Sciatic nerve (tissue), 2 donors: Measurements from ENCODE around the gene DDIT3. TPM values are rescaled to one million over a fixed set of nuclear protein-coding genes. Genes with fewer than 3 reads are reported as not detected.
A peak's percentile ranks its signal among the peaks of the same experiment; 100 is the strongest.
"Not testable (repeated sequence)": the region's sequence is repeated elsewhere in the genome, so short reads cannot be mapped to it uniquely, and the experiment has no call there.

Experiments
- ATAC-seq: fragments of 200-7000 bp; cut with Tn5 transposase; one replicate; pipeline ENCODE4 v1.9.1; 2020; ENCODE audit warnings: mild to moderate bottlenecking, moderate library complexity
- DNase-seq: peaks from one replicate; pipeline ENCODE4 v3.0.0-alpha.2; 2020; ENCODE audit warnings: low spot score
- intact Hi-C: fragments of 100-400 bp; cut with DNase I; formaldehyde crosslinking; loops from one replicate; pipeline ENCODE4 v1.14.2; 2022
- total RNA-seq: library from RNA; stranded (reverse); fragmentation: NEBNext Ultra II Directional; extraction: Animal tissue kit (Norgen Biotek cat#: 25700); gene quantifications from one replicate; pipeline ENCODE4 v1.2.1, GENCODE V29; 2021
- donor health status: DM: no; HTN: no; CAD: no.
- donor health status: DM: no; HTN: no; CAD: no.

The DDIT3 gene
- total RNA-seq, 1 donor from 2014 or later: 34.0 TPM

- ATAC-seq: no peak
- intact Hi-C loops: no loop called here
Measured at GRCh38 chr12:57529831-57530230, 9.5 kb upstream of the DDIT3 start.

GRCh38 chr12:57528831-57529555 lies 8.7 kb upstream of the DDIT3 start:
- intact Hi-C loops: no loop called here
- DNase-seq (no peak), ATAC-seq (no peak)

More at GRCh38 chr12:57529831-57530230, 9.5 kb upstream of the DDIT3 start:
- no peak for DNase-seq

DNA sequence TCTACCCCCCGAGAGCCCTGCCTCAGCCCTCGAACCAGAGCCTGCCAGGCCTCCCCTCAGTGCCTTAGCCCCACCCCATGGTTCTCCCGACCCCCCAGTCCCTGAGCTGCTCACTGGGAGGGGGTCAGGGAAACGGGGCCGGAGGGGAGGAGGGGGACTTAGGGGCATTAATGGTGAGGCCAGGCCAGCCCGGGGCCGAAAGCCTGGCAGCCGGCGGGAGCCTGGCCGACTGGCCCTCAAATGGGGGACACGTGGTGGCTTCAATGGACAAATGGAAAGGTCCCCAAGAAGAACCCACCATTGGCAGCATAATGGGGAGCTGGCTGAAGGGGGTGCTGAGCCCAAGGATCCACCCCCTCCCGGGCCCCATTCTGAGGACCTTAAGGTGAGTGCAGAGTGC lies 7.9 kb upstream of the DDIT3 start:
- intact Hi-C loops: no loop called here
- ATAC-seq: no peak

DNA sequence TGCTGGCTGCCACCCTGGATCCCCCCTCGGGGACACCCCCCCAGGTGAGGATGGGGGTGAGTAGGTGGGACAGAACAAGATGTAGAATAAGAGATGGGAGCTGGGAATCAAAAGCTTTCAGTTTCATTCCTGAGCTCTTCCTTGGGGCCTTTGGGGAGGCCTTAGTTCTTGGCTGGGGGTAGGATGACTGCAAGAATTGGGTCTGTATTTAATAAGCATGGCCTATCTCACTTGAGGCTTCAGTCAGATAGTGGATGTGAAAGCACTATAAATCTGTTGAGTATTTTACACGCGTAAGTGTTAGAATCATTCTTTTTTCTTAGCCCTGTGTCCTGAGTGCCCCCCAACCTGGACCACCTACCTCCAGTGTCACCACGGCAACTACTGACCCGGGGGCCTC lies 6.9 kb upstream of the DDIT3 start:
- no peak for ATAC-seq
- DNase-seq: no peak
- intact Hi-C loops: no loop called here

More for the DNA sequence above, 7.9 kb upstream of the DDIT3 start:
- no peak for DNase-seq

DNA sequence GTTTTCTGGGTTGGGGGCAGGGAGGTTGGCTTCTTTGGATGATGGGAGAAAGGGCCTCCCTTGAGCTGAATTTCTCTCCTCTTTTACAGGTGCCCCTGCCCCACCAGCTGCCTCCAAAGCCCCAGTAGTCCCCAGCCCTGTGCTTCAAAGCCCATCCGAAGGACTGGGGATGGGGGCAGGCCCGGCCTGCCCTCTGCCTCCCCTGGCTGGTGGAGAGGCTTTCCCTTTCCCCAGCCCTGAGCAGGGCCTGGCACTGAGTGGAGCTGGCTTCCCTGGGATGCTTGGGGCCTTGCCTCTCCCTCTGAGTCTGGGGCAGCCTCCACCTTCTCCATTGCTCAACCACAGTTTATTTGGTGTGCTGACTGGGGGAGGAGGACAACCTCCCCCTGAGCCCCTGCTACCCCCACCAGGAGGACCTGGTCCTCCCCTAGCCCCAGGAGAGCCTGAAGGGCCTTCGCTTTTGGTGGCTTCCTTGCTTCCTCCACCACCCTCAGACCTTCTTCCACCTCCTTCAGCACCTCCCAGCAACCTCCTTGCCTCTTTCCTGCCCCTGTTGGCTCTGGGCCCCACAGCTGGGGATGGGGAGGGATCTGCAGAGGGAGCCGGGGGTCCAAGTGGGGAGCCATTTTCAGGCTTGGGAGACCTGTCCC lies 6.3 kb upstream of the DDIT3 start:
- intact Hi-C loops: no loop called here
- DNase-seq (no peak), ATAC-seq (no peak)

DNA sequence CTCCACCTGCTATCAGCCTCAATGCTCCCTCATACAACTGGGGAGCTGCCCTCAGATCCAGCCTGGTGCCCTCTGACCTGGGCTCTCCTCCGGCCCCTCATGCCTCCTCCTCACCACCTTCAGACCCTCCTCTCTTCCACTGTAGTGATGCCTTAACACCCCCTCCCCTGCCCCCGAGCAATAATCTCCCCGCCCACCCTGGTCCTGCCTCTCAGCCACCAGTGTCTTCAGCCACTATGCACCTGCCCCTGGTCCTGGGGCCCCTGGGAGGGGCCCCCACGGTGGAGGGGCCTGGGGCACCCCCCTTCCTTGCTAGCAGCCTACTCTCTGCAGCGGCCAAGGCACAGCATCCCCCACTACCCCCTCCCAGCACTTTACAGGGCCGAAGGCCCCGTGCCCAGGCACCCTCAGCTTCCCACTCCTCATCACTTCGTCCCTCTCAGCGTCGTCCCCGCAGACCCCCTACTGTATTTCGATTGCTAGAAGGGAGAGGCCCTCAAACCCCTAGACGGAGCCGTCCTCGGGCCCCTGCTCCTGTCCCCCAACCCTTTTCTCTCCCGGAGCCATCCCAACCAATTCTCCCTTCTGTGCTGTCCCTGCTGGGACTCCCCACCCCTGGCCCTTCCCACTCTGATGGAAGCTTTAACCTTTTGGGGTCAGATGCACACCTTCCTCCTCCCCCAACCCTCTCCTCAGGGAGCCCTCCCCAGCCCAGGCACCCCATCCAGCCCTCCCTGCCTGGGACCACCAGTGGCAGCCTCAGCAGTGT lies 5.5 kb upstream of the DDIT3 start:
- ATAC-seq (no peak), DNase-seq (no peak)
- intact Hi-C loops: no loop called here

GRCh38 chr12:57524814-57525614 lies 4.7 kb upstream of the DDIT3 start:
- no peak for ATAC-seq
- no peak for DNase-seq
- intact Hi-C loops: no loop called here

- intact Hi-C loops: no loop called here
- no peak for ATAC-seq
- no peak for DNase-seq
Measured at GRCh38 chr12:57523706-57524614, 3.6 kb upstream of the DDIT3 start.

- no peak for ATAC-seq
Measured at GRCh38 chr12:57522887-57523705, 2.8 kb upstream of the DDIT3 start.

GRCh38 chr12:57522011-57522886 lies 1.9 kb upstream of the DDIT3 start, which contains the start of gene MBD6:
Gene MBD6 (plus strand): TSS chr12:57522824. CDS start chr12:57524304, 1,480 bp downstream.
- DNase-seq: peak; percentile 97
- intact Hi-C loops: no loop called here

More at GRCh38 chr12:57522887-57523705, 2.8 kb upstream of the DDIT3 start:
- peak; percentile 84 for DNase-seq
- intact Hi-C loops: no loop called here

DNA sequence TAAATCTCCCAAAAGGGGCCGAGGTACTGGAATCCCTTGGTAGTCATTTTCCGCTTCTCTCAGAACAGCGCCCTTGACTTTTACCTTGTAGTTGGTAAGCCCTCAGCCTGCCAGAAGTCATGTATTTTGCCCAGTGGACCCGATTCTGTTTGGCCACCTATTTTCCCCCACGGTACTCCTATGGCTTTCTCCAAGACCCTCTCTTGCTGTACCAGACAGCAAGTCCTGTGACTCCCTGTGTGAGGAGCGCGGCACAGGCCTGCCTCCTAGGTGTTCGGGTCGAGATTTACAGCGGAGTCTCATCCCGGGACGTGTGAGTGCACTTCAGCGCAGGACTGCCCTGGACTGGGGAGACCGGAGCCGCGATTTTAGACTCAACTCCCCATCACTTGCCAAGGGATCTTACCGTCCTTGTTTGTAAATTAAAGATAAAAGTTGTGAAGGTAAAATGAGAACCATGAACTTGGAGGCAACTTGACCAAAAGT lies 1.3 kb upstream of the DDIT3 start:
- intact Hi-C loops: no loop called here

More at GRCh38 chr12:57522011-57522886, 1.9 kb upstream of the DDIT3 start, which contains the start of gene MBD6:
- peak; percentile 62 for ATAC-seq

DNA sequence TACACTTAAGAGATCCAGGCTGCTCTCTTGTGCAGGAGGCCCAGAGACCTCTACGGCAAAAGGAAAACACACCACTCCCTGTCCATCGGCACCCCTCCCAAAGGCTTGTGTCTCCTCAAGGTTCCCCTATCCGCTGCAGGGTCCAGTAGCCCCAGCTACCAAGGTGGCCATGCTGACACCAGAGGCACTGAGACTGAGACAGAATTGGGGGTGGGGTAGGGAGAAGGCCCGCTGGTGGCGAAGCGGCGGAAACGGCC lies 590 bp downstream of the DDIT3 start:
- intact Hi-C loops: no loop called here
- ATAC-seq (peak; percentile 14), DNase-seq (no peak)

More for the DNA sequence above, 1.3 kb upstream of the DDIT3 start:
- peak; percentile 77 for DNase-seq
- ATAC-seq: peak; percentile 5

DNA sequence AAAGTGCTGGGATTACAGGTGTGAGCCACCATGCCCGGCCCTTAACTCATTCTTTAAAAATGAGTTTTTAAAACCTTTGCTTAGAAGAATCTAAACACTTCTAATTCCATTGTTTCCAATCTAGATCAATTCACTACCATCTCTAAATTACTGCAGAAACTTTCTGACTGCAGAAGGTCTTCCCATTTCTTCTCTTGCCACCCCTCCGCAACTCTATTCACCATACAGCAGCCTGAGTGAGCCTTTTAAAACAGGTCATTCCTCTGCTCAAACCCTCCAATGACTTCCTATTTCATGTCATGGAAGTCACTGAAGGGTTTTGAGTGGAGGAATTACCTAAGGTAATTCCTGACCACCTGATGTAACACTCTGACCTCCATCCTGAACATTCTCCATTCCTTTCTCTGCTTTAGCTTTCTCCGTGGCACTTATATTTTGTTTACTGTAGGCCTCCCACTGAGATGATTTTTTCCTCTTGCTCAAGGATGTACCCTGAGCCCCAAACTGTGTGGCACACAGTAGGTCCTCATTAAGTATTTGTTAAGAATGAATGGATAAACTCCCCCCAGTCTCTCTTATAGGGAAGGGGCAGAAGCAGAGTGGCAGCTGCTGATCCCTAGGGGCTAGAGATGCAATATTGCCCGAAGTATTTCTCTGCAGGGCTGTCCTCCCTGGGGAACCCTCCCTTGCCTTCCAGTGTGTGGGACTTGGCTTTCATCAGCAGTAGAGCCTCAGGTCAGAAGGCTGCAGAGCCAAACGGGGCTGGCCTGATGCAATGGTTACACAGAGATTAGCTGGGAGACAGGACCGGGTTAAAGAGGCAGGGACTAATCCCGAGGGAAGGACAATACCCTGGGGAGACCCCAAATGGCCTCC lies 1.2 kb downstream of the DDIT3 start:
- intact Hi-C loops: no loop called here
- no peak for DNase-seq
- ATAC-seq: no peak

DNA sequence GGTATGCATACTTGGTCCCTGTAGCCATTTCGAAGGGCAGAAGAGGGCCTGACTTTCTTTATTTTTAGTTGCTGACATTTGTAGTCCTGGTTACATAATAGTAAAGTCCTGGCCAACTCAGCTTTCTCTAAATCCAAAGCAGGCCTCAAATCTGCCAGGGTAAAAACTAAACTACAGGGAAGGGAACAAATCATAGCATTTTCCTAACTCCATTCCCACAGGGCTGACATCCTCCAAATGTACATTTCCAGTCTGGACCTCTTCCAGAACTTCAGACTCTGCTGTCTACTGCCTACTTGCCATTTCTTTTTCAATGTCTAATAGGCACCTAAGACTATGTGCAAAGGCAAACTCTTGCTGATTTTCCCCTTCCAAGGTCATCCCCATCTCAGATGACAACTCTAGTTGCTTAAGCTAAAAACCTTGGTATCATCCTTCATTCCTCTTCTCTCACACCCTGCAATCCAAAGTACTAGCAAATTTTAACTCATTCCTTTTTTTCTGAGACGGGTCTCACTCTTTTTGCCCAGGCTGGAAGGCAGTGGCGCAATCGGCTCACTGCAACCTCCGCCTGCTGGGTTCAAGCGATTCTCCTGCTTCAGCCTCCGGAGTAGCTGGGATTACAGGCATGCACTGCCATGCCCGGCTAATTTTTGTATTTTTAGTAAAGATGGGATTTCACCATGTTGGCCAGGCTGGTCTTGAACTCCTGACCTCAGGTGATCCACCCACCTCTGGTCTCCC lies 2.0 kb downstream of the DDIT3 start:
- intact Hi-C loops: no loop called here
- ATAC-seq: no peak
- no peak for DNase-seq

GRCh38 chr12:57517718-57518117 lies 2.6 kb downstream of the DDIT3 start:
- intact Hi-C loops, DNase-seq, ATAC-seq: not testable (repeated sequence)
